GM11168 (cell line): ENCODE data around the gene RNLS.
"Not testable (repeated sequence)": the region's sequence is repeated elsewhere in the genome, so short reads cannot be mapped to it uniquely, and the experiment has no call there.

Source experiments
- in situ Hi-C: fragments of 300-500 bp; cut with MboI; formaldehyde crosslinking; loops from one replicate; pipeline ENCODE4 v1.12.0; 2022; ENCODE audit warnings: low sequenced_read_pairs; ENCODE audit not compliant: unreplicated experiment

RNLS gene

DNA sequence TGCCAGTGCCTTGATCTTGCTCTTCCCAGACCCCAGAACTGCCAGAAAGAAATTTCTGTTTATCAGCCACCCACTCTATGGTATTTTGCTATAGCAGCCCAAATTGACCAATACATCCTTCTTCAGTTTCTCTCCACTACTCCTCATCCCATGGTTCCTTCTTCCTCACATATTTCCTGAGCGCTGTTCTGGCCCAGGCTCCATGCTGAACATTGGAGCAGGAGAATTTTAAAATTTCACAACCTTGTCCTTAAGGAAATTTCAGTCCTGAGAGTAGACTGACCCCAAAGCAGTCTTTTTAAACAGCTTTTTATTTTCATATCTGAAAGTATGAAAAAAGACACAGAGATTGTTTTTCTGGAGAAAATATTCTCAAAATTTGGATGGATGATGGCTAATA, 297.1 kb downstream of the RNLS start:
- in situ Hi-C loops, result no loop called here

DNA sequence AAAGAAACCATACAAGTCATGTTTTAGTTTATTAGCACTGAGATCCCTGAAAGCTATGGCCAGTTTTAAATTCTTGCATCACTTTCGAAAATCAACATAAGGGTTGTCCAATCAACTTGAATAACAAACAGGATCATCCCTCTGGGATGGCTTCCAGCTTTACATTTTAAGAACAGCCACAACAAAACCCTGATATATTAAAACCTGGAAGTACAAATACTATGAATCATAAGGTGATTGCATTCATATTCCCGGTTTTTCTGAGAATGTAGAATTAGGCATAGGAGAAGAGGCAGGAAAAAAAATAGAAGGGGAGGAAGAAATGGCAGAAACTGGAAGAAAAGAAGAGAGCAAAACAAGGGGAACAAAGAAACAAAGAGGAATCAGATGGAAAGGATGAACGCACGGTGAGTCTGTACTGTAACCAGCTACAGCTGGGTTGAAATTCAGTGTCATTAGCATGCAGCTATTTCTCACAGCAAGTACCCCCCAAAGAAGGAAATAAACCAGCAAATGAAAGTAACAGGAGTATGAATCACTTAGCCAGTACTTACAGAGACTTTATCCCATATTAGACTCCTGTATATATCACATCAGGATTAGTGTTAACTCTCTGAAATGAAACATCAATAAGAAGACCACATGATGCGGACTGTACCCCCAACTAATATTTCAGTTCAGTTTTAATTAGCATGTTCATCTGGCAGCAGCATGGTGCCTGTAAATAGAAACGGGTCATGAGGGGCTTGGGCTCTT, 301.3 kb downstream of the RNLS start:
- in situ Hi-C loops, result no loop called here

DNA sequence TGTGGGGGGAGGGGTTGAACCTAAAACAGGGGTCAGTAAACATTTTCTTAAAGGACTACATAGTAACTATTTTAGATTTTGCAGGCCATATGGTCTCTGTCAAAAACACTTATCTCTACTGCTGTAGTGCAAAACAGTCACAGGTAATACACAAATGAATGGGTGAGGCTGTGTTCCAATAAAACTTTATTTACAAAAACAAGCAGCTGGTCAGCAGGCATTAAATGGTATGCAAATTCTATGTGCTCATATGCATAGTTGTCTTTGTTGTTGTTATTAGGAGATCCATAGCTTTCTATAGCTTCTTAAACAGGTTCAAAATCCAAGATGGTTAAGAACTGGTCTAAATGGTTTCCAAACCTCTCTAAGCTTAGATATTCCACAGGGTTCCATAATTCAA, 302.6 kb downstream of the RNLS start:
- in situ Hi-C loops, result no loop called here

DNA sequence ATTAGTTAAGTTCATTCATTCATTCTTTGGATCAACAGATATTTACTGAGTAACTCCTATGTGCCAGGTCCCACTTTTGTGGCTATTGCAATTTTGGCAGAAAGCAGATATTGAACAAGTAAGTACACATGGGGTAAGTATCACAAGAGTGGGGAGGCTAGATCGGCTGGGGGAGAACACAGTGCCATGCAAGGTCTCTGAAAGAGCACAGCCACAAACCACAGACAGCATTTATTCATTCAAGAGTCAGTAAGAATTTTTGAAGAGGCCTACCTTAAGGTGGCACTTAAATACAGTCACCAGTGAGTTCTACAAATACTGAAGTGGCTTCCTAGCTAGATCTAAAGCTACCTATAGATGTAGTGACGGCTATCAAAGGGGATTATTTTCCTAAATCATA, 304.2 kb downstream of the RNLS start:
- in situ Hi-C loops, result no loop called here

DNA sequence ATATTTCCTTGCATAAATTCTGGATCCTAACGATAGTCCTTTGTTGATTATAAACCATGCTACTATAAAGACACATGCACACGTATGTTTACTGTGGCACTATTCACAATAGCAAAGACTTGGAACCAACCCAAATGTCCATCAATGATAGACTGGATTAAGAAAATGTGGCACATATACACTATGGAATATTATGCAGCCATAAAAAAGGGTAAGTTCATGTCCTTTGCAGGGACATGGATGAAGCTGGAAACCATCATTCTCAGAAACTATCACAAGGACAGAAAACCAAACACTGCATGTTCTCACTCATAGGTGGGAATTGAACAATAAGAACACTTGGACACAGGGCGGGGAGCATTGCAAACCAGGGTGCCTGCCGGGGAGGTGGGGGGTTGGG, 306.2 kb downstream of the RNLS start:
- in situ Hi-C loops, result not testable (repeated sequence)

GRCh38 chr10:88274286-88274685, 308.8 kb downstream of the RNLS start:
- in situ Hi-C loops, result no loop called here

- in situ Hi-C loops, result no loop called here
These were observed 309.6 kb downstream of the RNLS start for GRCh38 chr10:88273567-88273966.

- in situ Hi-C loops, result no loop called here
These were observed 311.2 kb downstream of the RNLS start for GRCh38 chr10:88271761-88272543.

DNA sequence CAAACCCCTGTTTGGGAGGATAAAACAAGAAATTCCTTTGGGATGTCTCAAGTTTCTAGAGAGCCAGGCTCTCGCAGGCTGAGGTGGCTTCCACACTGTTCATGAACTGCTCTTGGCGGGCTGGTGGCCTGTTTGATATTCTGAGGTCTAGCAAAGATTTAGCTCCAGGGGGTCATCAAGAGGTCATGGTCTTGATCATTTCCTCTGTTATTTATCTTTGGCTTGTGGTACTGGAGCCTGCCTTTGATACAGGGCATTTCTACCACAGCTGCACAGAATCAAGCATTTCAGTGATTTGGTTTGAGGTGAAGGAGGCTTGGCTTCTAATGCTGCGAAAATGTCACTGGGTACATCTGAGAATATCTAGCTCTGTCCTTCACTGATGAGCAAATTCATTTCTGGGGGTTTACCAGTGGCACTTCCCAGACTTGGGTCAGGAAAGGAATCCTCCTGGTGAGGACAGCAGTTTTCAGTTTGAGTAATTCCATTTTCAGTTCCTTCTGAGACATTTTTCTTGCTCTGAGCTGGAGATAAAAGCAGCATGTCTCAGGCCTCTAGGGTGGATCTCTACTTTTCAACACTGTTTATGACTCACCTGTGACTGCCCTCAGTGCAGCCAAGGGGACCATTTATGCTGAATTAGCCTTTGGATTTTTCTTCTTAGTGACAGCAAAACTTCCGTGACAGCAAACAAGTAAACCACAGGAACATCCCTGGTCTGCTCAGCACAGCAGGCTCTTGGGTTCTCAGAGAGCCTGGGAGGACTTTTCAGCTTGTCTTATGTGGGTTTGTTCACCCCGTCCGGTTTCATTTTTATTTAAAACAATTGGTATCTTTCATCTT, 312.0 kb downstream of the RNLS start:
- in situ Hi-C loops, result no loop called here

- in situ Hi-C loops, result no loop called here
These were observed 312.9 kb downstream of the RNLS start for GRCh38 chr10:88270061-88270808.

DNA sequence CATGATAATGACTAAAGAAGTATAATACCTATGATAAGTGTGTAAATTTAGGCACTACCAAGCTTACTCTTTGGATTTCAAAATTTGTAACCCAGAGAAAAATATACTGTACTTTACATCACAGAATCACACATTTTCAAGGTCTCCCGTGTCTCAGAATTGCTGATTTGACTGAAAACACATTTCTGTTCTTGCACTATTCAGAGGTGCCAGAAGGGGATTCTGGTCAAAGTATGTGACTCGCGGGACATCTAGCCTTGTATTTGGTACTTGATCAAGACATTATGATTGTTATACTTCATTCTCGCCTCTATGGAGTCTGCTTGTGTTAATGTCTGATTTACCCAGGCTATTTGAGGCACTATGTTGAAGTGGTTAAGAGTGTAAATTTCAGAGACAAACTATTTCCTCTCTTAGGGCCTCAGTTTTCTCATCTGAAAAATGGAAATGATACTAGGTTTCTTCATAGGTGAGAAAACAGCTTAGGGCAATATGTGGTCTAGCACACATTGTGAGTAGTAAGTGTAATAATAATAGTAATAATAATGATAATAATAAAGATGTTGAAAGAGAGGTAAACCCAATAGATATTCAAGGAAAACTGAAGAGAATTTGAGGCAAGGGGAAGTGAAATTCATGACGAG, 320.4 kb downstream of the RNLS start:
- in situ Hi-C loops, result no loop called here

DNA sequence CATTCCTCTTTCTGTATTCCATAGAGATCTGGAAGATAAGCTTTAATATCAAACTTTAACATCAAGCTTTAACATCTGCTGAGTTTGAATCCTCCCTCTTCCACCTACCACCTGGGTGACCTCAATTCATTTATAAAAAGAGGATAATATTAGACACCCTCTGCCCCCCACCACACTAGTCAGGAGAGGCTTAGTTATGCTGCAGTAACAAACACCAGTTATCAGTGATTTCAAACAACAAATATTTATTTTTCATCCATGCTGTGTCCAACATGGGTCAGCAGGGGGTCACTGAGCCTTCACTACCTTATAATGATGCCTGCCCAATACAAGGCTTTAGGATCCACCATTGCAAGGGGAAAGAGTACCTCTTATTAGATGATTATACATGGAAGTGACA, 322.0 kb downstream of the RNLS start:
- in situ Hi-C loops, result no loop called here

- in situ Hi-C loops, result no loop called here
These were observed 322.6 kb downstream of the RNLS start for GRCh38 chr10:88260329-88261051.

GRCh38 chr10:88259381-88259780, 323.7 kb downstream of the RNLS start:
- in situ Hi-C loops, result no loop called here

GRCh38 chr10:88256886-88257285, 326.2 kb downstream of the RNLS start:
- in situ Hi-C loops, result no loop called here

DNA sequence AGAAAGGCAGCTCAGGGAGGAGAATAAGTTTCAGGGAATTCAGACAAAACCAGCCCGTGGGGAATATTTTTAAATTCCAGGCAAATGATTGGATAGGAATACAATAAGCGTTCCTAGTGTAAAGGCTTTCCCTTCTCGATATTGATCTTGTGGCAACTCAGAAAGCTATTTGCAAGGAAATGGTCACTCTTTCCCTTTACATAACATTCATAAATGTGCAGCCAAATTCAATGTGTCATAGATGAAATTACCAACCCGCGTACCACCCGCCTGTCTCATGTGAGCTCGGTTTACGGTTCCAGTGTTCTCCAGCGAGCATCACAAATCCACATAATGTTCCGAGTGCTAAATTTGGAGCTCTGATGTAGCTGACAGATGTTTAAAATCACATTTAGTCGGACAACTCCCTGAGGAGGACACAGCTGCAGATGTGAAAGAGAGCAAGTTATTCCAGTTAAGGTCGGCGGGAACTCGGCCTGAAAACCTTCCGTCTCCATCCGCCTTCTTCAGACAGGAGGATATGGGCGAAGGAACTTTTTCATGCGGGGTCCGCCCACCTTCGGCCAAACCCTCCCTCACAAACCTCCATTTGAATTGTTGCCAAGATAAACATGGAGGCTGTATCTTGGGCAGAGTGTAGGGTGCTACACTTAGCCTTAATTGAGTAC, 327.0 kb downstream of the RNLS start:
- in situ Hi-C loops, result no loop called here

DNA sequence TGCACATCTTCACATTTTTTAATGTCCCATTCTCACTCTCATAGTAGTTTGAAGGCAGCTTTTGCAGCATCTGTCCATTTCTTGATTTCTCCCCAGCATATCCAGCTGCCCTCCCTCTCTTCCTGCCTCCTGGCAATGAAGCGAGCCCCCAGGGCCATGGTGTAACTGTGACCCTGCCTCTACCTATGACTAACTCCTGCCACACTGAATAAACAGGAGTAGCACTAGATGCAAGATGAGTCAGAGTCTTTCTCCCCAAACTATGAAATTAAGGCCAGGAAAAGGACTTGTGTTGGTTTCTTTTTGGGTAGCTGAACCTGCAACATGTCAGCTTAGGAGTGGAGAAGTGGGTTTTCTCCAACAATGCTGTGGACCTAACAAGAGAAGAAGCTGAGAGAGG, 329.0 kb downstream of the RNLS start:
- in situ Hi-C loops, result no loop called here

DNA sequence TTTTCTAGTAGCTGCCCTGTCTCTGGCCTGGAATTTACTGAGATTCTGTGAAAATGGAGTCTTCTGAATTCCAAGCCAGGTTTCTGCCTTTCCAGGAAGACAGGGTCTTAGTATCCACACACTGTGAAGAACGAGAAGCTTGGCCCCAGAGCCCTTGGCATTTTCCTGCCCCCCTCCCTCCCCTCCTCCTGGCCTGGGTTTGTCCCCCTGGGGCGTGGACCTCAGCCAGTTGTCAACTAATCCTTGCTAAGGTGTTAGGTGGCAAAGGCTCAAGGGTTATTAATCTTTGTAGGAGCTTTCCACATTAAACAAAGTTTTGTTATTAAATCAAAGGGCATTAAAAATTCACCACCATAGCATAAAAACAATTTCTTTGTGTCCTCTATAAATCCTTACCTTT, 329.5 kb downstream of the RNLS start:
- in situ Hi-C loops, result no loop called here

- in situ Hi-C loops, result no loop called here
These were observed 330.0 kb downstream of the RNLS start for GRCh38 chr10:88253128-88253527.
